ENCODE data around the gene OLFM4.
"Not testable (repeated sequence)": the region's sequence is repeated elsewhere in the genome, so short reads cannot be mapped to it uniquely, and the experiment has no call there.

Gene OLFM4

GRCh38 chr13:53028637-53029203, at the start of gene OLFM4:
TSS of gene OLFM4 (plus strand) at chr13:53028813. CDS start at chr13:53028837, 24 bp downstream.
- DNase-seq: no peak

DNA sequence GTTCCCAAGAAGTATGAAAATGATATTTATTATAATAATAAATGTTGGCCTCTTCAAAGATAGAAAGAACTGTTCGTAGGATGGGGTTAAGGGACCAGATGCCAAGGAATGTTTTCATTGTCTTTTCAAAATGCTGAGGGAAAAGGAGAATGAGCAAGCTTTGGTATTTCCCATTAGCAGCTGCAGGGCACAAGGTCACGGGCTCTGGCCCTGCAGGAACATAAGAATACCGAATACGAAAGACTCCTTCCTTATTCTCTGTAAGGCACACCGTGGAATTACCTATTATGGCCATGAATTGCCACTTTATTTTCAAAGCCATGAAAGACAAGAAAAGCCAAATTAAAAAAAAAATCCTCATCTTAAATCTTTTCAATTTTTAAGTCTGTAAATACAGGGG, 49.6 kb upstream of the OLFM4 start:
- no peak for DNase-seq

DNA sequence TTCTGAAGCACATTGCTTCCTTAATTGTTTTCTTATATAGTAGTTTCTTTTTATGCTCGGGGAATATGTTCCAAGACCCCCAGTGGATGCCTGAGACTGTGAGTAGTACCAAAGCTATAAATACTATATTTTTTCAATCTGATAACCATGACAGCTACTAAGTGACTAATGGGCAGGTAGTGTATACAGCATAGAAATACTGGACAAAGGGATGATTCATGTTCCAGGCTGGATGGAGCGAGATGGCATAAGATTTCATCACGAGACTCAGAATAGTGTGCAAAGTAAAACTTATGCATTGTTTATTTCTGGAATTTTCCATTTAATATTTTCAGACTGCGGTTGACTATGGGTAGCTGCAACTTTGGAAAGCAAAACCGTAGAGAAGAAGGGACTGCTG, 47.9 kb upstream of the OLFM4 start:
- DNase-seq: no peak

GRCh38 chr13:52983836-52984235, 44.8 kb upstream of the OLFM4 start:
- no peak for DNase-seq

GRCh38 chr13:52984881-52985363, 43.7 kb upstream of the OLFM4 start:
- DNase-seq: no peak

DNA sequence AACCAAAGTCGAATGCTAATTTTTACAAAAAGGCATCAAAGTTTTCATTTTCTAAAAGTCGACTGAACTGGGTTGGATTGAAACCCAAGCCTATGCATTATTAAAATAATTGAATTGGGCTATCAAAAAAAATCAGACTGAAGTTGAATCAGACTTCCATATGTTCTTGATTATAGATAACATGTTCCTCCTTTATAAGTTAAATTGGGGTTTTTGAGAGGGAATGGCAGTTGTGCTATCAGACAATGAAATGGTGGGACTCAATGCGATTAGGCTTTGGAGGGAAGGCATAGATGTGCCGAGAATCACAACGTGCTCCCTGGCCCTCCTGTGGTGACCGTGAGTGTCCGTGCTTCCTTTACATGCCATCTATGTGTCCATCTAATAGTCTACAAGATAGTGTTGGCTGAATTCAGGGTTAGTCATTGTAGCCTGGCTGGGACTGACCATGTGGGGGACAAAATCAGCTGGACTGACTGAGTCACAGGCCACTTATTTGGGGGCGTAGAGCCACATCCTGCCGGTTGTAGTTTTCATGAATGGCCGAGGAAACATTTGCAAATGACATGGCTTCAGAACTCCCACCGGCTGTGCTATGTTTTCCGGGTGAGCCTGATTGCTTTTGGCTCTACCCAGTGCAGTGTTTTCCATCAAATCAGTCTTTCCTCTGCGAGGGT, 37.1 kb upstream of the OLFM4 start:
- no peak for DNase-seq

DNA sequence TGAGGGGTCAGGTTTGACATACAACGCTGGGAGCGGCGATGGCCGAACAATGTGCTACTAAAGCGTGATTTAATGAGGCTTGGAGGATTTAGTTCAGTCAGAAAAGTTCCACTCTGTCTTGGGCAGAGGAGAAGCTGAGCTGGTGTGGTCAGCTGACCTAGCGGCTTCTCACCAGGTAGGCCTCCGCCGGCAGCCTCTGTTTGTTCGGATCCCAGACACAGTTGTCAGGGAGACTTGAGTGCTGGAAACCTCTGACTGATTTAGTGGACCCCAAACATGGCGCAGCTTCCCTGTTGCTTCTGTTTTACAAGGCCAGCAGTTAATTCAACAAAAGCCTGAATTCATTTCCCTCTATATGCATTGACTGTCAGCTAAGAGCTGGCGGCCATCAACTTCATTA, 36.5 kb upstream of the OLFM4 start:
- no peak for DNase-seq

DNA sequence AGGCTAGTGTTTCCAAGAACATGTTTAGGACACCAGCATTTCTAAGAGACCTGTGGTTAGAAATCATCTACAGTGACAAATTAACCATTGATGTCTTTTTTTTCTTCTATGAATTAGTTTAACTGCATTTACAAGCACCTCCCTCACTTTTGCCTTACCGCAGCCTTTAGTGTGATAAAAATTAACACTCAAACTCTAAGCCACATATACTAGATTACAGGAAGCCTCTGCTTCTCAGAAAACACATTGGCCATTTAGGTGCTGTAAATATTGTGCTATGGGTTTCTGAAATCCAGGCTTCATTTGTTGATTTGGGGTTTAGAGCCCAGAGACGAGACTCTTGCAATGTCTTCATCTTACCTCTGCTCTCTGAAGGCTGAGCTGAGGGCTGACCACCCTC, 34.6 kb upstream of the OLFM4 start:
- no peak for DNase-seq

- DNase-seq: no peak
Measured at GRCh38 chr13:52994865-52995264, 33.7 kb upstream of the OLFM4 start.

DNA sequence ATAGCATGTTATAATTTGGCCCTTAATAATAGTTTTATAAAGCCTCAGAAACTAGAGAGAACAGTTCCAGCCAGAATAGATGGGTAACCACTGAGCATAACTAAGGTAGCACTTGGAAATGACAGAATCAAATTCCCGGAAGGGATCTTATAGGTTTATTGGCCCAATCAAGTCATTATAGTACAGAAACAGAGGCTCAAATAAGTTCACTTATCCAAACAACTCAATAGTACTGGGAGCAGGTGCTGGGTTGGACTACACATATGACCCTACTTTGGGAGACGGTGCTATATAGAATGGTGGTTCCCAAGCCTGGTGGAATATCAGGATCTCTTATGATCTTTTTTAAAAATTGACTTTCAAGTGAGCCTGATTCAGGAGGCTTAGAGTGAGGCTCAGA, 32.7 kb upstream of the OLFM4 start:
- DNase-seq: no peak

GRCh38 chr13:52997951-52998876, 30.4 kb upstream of the OLFM4 start:
- DNase-seq: no peak

GRCh38 chr13:52999093-52999696, 29.4 kb upstream of the OLFM4 start:
- DNase-seq: no peak

GRCh38 chr13:53001444-53002225, 27.0 kb upstream of the OLFM4 start:
- no peak for DNase-seq

- DNase-seq: no peak
Measured at GRCh38 chr13:53004573-53004972, 24.0 kb upstream of the OLFM4 start.

GRCh38 chr13:53005626-53006025, 23.0 kb upstream of the OLFM4 start:
- DNase-seq: no peak

GRCh38 chr13:53007872-53008271, 20.7 kb upstream of the OLFM4 start:
- DNase-seq: no peak

DNA sequence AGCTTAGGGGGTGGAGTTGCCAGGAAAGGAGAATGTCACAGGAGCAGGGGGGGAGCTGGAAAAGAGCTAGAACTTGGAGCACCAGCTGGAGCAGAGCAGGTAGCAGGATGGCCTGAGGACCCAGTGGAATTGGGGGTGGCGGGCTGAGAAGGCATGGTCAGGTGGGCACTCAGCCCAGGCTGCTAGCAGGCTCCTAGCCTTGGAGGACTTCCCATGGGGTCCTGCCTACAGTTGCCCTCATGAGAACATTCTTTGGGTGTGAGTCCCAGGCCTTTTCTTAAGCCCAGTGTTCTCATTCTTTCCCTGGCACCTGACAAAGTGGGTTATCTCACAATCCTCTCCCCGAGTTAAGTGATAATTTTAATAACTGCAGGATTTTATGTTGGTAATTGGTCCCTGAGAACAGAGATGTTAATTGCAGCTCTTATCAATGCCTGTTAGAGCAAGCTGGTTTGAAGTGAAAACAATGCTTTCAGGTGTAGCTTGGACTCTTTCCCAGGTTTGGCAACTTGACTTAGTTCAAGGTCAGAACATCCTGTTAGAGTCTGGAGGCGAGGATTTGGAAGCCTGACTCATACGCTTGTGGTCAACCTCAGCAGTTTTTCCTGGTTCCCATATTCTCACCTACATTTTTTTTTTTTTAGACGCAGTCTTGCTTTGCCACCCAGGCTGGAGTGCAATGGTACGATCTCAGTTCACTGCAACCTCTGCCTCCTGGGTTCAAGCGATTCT, 18.1 kb upstream of the OLFM4 start:
- DNase-seq: no peak

DNA sequence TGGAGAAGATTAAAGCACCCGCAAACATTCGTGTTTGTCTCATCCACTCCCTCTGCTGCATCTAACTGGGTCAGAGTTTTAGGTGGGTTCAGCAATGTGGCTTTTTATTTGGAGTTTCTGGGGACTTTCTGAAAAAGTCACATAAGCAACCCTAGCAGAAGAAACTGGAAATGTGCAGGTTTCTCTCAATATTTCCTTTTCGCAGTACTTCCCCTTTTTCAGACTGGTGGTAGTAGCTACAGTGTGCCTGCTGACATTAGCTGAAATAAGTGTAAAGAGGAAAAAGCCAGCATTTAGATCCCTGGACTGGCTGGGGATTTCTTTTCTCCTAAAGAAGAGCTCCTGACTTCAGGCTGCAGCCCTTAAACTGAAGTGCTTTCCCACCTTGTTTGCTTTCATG, 15.9 kb upstream of the OLFM4 start:
- DNase-seq: no peak

- no peak for DNase-seq
Measured at GRCh38 chr13:53013113-53013512, 15.5 kb upstream of the OLFM4 start.

DNA sequence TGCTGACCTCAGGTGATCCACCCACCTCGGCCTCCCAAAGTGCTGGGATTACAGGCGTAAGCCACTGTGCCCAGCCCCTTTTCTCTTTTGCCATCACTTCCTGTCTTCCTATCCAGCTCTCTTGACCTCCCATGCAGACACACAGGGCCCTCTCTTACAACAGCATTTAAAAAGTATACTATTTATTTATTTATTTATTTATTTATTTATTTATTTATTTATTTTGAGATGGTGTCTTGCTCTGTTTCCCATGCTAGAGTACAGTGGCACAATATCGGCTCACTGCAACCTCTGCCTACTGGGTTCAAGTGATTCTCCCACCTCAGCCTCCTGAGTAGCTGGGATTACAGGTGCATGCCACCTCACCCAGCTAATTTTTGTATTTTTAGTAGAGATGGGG, 14.6 kb upstream of the OLFM4 start:
- DNase-seq: not testable (repeated sequence)

- DNase-seq: no peak
Measured at GRCh38 chr13:53014495-53015443, 13.8 kb upstream of the OLFM4 start.
